DMS153 (cell line): ENCODE measurements around the gene MYL3.

ENCODE experiments used
- DNase-seq: peaks from one replicate; lab custom pipeline; 2025; lab: John Stamatoyannopoulos, UW

Gene MYL3

DNA sequence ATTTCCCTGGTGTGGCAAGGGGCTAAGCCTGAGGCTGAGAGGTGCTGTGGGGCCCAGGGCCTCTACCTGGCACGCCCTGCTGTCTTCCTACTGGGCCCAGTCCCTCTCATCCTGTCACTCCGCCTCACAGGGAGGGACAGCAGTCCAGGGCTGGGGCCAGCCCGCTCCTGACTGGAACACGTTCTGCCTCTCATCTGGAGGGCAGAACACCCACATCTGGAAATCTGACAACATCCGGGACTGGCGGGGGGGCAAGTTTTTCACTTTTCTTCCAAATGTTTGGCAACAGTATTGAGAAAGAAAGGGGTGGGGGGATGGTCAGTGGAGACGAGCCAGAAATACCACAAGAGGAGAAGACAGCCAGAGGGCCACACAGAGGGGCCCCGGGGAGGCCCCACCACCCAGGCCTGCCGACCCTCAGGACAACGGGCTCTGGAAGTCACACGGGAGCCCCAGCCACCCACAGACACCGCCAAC lies 1.8 kb upstream of the MYL3 start:
- DNase-seq: no peak

DNA sequence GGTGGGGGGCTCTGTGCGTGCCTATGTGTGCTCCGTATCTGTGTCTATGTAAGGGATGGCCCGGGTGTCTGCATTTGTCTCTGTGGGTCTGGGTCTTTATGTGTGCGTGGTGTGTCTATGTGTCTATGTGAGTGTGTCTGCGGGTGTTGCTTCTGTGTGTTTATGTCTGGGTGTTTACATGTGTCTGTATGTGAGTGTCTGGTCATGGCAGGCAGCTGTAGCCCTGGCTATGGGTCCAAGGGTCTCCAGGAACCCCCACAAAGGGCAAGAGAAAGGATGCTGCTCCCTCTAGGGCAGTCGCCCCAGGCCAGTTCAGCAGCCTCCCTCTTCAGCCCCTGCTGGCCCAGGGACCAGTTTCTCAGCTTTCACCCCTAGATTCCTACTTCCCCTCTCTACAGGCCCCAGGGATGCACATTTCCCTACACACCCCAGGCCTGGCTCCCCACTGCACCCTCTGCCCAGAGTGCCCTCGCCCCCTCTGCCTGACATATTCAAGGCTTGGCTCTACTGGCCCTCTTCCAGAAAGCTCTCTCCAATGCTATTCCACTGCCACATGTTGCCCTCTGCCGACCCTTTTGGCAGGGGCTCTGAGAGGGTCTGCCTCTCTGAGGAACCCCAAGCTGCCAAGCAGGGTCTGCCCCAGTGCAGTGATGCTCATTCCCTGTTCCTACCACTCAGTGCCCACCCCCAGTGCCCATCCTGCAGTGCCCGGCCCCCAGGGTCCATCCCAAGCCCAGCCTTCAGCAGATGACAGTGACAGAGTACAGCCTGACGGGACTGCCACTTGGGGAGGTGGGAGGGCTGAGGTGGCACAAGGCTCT lies 1.0 kb upstream of the MYL3 start:
- DNase-seq: no peak

DNA sequence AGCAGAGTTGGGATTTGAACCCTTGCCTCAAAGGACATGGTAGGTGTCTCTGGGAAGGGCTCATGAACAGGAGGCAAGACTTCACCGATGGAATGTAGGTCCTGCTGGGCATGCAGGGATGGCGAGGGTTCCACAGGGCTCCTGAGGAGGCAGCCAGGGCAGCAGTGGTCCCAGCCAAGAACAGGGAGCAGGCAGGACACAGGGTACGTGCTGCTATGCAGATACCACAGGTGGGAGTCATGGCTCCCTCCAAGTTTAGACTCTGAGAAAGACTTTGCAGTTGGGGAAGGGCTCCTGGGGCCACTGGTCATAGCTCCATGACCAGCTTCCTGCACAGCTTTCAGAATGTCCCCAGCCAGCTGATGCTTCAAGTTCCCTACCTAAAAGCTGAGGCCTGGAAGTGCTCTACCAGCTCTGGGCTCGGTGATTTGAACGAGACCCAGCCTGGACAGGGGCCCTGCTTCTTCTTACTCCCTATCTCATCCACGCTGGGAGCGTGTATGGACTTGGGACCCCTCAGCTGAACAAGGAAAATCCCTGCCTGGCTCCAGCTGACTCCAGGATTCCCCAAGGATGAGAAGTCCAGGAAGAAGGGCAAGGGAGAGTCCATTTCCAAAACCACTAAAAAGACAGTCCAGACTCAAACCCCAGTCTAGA lies 747 bp downstream of the MYL3 start:
- no peak for DNase-seq

DNA sequence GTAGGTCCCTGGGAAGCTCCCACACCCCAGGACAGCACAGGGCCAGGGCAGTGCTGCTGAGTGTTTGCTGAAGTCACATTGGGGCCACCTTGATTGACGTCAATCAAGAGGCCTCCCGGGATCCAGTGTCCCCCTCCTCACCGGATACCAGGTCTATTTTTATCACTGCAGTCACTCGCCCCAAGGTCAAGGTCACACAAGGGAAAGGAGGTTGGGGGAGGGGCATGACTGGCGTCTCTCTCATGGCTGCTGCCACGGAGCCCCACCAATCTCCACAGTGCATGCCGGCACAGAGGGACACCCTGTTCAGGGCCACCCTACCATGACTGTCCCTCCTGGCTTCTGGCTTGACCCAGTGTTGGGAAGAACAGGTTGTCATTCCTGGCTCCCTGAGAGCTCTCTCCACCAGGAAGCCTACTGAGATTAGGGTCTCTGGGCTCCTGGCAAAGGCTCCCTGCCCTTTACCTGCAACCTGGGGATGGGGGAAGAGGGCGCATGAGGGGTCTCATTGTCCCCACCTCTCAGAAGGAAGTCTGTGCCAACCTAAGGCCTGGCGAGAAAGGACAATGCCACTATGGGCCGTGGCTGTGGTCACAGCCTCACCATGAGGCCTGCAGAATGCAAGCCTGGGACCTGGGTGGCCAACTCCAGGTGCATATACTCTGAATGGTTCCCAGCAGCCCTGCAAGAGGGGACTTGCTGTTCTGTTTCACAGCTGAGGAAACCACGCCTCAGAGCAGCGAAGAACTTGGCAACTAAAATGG lies 1.5 kb downstream of the MYL3 start:
- DNase-seq: no peak

DNA sequence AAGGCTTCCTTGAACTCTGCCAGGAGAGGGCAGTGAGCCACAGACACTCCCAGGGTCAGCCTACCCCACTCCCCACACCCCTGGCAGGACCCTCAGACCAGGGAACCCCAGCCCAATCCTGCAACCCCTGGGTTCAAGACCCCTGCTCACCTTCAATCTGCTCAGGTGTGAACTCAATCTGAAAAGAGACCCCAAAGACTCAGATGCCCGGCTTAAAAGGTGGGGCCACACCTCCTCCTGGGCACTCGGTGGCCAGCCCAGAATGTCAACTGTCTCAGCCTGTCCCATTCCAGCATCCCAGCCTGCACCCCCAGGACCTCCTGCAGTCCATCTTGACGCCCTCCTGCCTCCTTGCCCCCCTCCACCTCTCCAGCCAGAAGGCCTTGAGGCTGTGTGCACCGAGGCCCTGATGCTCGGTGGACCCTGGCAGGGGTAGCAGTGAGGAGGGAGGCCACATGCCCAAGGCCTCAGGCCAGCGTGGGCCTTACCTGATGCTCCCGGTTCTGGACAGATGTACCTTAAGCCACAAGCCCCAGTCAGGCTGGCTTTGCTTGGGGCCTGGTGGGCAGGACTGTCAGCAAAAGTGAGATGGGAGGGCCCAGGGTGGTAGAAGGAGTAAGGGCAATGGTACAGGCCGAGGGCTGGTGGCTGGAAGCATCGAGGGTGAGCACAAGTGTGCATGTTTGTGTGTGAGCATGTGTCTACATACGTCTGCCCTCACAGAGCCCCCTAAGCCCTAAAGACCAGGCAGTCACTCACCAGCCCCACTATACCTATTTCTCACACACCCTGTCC lies 2.2 kb downstream of the MYL3 start:
- DNase-seq: no peak

DNA sequence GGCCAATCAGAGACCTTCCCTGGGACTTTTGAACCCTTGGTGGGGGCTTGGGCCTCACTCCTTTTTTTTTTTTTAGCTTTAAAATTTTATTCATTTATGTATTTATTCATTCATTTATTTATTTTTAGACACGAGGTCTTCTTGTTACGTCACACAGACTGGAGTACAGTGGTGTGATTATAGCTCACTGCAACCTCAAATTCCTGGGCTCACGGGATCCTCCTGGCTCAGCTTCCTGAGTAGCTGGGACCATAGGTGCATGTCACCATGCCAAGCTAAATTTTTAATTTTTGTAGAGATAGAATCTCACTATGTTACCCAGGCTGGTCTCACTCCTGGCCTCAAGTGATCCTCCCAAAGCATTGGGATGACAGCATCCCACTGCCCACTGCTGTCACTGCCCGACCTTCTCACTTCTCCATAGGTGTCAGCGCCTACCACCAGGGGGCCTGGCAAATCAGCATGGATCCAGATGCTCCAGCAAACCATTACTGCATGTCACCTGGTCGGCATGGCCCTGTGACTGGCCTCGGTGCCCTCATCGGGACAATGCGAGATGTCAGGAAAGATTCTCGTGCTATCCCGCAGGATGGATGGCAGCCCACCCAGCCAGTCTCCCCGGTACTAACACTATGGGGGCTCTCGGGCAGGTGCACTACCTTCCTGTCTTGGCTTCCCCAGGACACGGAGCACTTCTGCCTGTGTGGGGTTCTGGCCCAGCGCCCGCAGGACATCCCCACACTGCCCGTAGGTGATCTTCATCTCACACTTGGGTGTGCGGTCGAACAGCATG lies 3.0 kb downstream of the MYL3 start:
- no peak for DNase-seq

DNA sequence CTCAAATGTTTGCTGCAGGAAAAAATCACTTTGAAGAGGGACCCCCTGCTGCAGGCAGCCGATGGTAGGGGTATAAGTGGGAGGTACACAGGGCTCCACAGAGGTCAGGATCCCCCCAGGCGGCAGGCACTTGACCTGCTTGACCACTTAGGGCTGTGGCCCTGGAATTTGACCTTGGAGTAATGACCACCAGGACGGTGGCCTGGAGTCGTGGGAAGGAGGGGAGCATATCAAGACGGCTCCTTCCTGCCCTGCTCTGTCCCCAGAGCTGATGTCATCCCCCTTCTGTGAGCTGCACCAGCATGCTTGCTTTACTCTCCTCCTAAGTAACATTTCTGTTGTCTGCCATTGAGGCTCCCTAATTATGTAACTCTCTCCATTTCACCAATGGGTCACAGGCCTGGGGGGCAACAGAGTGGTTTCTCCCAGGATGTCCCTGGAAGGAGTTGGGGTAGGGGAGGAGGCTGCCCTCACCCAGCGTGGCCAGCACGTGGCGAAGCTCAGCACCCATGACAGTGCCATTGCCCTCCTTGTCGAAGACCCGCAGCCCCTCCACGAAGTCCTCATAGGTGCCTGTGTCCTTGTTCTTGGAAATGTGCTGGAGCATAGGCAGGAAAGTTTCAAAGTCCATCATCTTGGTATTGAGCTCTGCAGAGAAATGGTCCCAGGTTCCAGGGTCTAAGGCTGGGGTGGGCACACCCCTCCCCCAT lies 4.1 kb downstream of the MYL3 start:
- DNase-seq: no peak

DNA sequence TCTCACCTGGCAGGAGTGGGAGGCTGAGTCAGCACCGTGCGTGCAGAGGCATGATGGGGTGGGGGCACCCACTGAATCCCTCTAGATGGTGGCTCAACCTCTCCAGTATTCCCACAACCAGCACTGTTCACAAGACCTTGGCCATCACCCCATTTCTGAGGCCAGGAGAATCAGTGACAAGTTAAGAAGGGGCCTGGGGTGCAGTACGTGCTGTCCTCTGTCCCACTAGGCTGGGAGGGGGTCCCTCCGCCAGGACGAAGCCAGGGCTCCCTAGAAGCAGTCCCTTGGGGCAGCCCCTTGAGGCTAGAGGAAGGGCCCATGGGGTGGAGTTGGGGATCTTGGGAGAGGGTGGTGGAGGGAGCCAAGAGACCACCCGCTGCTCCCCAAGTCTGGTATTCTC lies 4.8 kb downstream of the MYL3 start:
- DNase-seq: no peak

DNA sequence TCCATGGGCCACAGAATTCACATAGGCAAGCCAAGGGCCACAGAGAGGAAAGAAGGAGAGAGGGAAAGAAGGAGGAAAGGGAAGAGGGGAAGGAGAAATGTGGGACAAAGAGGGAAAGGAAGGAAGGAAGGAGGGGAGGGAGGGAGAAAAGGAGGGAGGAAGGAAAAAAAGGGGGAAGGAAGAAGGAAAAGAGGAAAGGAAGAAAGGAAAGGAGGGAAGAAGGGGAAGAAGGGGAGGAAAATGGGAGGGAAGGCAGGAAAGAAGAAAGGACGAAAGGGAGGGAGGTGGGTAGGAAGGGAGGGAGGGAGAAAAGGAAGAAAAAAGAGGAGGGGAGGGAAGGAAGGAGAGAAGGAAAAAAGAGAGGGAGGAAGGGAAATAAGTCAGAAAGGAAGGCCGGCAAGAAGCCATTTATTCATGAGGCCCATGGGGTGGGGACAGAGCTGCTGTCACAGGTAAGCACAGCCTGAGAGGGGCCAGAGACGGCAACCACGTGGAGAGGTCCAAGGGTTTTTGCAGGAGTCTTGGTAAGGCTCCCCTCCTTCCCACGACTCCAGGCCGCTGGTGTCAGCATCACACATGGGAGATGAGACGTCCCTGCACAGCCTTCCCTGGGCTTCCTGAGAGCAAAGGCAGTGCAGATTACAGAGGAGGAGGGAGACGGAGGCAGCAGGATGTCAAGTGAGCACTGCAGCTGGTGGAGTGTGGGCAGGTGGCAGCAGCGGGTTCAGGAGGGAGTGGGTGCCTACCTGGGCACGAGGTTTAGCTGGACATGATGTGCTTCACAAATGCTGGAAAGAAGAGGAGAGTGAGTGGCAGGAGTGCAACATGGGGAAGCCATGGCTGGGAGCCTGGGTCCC lies 5.5 kb downstream of the MYL3 start:
- DNase-seq: no peak

DNA sequence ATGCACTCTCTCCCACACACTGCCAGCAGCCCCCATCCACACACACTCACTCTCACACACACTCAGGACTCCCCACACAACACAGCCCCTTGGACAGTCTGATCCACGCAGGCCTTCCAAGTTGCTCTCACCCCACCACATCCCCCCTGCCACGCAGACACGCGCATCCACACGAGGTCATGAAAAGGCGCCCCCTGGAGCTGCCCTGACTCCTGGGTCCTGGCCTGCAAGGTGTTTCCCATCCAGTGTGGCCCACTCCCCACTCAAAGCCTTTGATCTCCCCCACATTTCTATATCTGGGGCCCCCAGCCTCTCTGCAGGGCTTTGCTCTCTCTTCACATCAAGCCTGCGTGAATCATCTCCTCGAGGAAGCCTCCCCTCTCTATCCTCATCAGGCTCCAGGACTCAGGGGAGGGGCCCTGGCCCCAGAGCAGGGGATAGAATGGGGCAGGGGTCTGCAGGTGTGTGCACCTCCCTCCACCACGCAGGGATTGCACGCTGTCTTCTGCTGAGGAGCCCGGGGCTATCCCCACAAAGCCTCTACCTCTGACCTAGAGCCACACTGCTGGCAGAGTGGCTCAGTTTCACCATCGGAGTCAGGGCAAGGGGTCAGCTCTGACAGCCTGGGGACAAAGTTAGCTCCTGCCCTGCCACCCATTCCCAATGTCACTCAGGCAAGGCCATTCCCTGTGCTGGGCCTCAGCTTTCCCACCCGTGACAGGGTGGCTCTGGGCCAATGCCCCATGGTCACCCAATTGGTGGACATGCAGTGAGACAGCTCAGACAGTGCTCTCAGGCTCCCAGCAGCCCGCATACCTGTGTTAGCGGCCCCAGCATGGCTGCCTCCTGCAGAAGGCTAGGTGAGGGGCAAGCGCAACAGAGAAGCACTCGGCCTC lies 6.4 kb downstream of the MYL3 start:
- DNase-seq: no peak

DNA sequence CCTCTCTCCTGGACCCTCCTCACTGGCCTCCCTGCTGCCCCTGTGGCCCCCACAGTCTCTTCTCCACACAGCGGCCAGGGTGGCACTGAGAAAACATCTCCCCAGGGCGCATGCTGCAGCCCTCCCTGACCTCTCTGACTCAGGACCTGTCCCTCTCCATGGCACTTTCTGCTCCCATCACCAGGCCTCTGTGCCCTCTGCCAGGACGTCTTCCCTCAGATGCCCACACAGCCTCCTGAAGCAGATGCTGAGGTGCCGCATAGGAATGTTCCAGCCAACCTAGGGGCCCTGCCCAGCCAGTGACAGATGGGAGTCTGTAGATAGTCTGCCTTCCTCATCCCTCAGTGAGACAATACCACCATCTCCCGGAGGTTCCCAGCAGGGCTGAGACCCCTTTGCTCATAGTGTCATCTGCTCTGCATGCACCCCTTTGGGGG lies 8.7 kb downstream of the MYL3 start:
- no peak for DNase-seq

DNA sequence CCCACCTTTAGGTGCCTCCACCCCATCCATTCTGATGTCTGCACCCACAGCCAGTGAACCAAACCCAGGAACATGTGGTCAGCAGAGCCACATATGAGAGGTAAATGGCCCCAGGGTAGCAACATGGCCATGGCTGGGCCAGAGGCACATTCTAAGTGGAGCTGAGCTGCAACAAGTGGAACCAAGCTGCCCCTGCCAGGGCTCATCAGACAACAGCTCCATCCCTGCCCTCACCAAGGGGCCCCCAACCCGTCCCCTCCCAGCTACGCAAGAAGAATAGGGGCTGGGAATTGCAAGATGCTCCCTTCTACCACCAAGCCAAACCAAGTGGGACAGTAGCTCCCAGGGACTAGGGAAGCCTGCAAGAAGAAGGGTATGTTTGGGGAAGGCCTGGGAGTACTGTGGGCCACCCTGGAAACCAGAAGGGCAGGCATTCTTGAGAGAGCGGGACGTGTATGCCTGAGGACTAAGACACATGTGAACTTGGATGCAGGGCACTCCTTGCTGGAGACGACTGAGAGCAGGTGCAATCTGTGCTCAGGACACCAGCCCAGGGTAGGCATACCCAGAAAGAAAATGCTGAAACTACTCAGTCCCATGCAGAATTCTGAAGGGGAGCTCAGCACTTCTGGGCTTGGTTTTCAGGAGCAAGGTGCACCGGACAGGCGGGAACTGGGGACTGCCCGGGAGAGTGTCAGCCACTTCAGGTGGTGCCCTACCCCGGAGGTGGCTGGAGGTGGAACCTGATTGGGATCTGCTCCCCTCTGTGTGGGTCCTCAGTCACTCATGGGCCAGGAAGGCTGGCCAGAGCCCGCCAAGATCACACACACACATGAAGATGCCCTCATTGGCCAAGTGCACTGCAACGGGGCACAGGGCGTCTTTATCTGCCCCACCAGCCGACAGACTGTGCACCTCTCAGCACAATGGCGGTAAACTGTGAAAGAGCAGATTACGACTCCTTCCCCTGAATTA lies 9.5 kb downstream of the MYL3 start:
- no peak for DNase-seq

DNA sequence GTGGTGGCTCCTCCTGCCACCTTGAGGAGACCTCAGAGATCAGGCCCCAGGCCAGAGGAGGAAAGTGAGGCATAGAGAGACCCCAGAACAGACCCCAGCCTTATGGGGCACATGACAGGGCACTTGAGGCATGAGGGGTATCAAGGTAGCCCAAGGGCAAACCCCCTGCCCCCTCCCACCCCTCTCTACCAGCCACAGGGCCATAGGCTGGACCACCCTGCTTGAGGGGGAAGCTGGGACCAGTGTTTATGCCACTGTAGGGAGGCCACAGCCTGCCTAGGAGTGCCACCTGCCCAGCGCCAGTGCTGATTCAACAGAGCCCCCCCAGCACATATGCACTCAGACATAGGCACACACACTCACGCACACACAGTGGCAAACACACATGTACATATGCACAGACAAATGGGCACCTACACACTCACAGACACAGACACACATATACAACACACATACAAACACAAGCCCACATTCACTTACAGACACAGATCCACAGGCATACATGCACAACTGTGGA lies 10.3 kb downstream of the MYL3 start:
- DNase-seq: no peak

DNA sequence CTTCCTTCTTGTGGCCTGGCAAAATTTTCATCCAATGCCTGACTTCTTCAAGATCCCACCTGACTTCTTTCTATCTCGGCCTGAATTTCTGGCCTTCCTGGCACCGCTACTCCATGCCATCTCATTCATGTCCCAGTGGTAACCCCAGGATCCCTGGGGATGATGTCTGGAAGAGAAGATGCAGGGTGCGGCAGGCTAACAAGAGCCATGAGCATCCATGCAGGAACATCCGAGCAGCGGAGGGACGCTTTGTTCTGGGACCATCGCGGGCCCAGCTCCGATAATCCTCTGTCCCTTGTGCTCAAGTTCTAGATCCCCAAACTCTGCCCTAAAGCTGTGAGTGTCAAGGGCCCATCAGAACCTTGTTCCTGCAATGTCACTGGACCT lies 10.9 kb downstream of the MYL3 start:
- no peak for DNase-seq

DNA sequence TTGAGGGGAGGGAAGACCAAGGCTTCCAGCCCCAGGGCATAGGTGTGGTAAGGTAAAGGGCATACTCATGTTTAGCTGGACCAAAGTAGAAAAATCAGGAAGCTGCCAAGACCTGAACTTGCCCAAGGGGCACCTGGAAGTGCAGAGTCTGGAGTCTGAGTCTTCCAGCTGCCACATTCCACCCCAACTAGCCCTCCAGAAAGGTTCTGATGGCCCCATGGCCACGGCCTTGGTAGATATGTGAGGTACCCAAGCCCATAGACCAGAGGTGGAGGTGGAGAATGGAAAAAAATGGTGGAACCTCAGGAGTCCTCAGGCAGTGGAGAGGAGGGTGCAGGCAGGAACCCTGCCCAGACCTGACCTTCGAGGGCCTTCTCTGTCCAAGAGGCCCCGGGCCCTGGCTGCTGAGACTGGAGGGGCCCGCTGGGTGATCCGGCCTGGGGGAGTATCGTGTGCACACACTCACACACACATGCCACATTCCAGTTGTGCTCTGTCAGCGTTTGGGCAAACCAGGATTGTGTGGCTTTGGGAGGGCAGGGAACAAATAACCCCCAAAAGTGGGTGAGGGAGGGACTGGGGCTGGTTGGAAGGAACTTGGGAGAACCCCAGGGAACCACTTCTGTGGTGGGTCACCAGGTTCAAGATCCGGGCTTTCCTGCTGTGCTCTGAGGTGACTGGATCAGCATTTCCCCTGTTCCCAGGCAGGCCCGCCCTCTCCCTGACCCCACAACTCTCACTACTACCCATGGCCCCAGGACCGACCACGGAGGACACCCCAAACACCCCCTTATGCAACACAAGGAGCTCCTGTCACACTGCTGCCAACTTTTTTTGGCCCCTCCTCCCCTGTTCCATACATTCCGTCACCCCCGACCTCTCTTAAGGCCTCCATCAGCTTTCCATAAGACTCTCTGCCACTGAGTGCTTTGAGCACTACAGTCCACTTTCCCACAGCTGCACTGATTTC lies 11.6 kb downstream of the MYL3 start:
- no peak for DNase-seq

DNA sequence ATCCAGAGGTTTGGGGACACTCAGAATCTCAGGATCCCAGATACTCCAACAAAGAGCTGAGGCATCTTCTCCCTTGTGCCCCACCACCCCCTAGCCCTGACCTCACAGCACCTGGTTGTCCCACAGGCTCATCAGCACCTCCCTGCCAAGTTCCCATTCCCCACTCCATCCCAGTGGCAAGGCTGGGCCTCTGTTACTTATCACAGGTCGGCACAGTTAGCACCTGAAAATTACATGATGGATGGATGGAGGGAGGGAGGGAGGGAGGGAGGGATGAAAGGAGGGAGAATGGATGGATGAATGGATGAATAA lies 12.8 kb downstream of the MYL3 start:
- no peak for DNase-seq
